AG04450 (cell line): ENCODE data around the gene IFT20. TPM values are rescaled to one million over a fixed set of nuclear protein-coding genes. Genes with fewer than 3 reads are reported as not detected.
"Not testable (repeated sequence)": the region's sequence is repeated elsewhere in the genome, so short reads cannot be mapped to it uniquely, and the experiment has no call there.

Source experiments
- CTCF ChIA-PET: fragments of 300-600, 350-600 bp; formaldehyde crosslinking; extraction: SDS; loops from one replicate; lab custom pipeline; 2022; ENCODE audit warnings: antibody characterized with exemption, inconsistent platforms; lab: Charles Lee
- POLR2A ChIA-PET: fragments of 350-600 bp; formaldehyde crosslinking; extraction: SDS; loops from one replicate; lab custom pipeline; 2021; ENCODE audit warnings: antibody characterized with exemption, inconsistent platforms; lab: Yijun Ruan, JAX
- DNase-seq: peaks from one replicate; pipeline ENCODE4 v3.0.0-alpha.2; 2011; ENCODE audit warnings: low read depth, low spot score
- H3K27ac ChIP-seq: one replicate; pipeline ENCODE4 v1.5.1; 2012; ENCODE audit warnings: low read depth, low read length, control low read depth
- H3K27me3 ChIP-seq: one replicate; pipeline ENCODE4 v1.6.0; 2012; ENCODE audit warnings: low read length; ENCODE audit not compliant: control insufficient read depth, insufficient read depth
- H3K4me3 ChIP-seq: 2 replicates; pipeline ENCODE4 v1.5.1; 2011; ENCODE audit warnings: mild to moderate bottlenecking, low read depth, low read length, control low read depth
- H3K9me3 ChIP-seq: 2 replicates; pipeline ENCODE4 v1.5.1; 2012; ENCODE audit warnings: low read length; ENCODE audit not compliant: control insufficient read depth, insufficient read depth
- polyA plus RNA-seq: library from polyadenylated mRNA; depleted of rRNA; stranded (reverse); fragments of >200 nt; gene quantifications from 2 replicates; pipeline ENCODE4 v1.2.3, GENCODE V29; 2011
- TF ChIP-seq, protein P1 (sequence below): IDR thresholded peaks from 2 replicates; pipeline ENCODE4 v1.5.1; 2011; ENCODE audit warnings: low read depth, low read length, control low read depth, inconsistent platforms

Gene IFT20
- polyA plus RNA-seq, 1 experiment, result 67.1 TPM

DNA sequence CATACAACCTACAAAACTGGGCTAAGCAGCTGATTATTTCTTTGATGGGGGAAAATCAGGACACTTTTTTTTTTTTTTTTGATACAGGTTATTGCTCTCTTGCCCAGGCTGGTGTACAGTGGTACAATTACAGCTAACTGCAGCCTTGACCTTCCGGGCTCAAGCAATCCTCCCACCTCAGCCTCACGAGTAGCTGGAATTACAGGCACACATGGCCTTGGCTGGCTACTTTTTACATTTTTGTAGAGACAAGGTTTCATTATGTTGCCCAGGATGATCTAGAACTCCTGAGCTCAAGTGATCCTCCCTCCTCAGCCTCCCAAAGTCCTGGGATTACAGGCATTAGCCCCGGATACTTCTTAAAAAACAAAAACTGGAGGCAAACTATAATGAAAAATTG lies 36.8 kb downstream of the IFT20 start:
- TF ChIP-seq, protein P1, sequence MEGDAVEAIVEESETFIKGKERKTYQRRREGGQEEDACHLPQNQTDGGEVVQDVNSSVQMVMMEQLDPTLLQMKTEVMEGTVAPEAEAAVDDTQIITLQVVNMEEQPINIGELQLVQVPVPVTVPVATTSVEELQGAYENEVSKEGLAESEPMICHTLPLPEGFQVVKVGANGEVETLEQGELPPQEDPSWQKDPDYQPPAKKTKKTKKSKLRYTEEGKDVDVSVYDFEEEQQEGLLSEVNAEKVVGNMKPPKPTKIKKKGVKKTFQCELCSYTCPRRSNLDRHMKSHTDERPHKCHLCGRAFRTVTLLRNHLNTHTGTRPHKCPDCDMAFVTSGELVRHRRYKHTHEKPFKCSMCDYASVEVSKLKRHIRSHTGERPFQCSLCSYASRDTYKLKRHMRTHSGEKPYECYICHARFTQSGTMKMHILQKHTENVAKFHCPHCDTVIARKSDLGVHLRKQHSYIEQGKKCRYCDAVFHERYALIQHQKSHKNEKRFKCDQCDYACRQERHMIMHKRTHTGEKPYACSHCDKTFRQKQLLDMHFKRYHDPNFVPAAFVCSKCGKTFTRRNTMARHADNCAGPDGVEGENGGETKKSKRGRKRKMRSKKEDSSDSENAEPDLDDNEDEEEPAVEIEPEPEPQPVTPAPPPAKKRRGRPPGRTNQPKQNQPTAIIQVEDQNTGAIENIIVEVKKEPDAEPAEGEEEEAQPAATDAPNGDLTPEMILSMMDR, result no peak
- H3K9me3 ChIP-seq, result no peaks in the 10 kb centered on the region
- ChIA-PET CTCF (interaction anchor here (1.7 kb wide), 1 partner anchor 46 kb away, joined by 7 read pairs; no protein-coding TSS in a partner anchor), POLR2A (no interaction called here)
- DNase-seq, result no peak
- H3K27ac ChIP-seq, result no peak overlapping the region
- H3K27me3 ChIP-seq, result peaks cover 13% of the 10 kb centered on the region
- no peak overlapping the region for H3K4me3 ChIP-seq

DNA sequence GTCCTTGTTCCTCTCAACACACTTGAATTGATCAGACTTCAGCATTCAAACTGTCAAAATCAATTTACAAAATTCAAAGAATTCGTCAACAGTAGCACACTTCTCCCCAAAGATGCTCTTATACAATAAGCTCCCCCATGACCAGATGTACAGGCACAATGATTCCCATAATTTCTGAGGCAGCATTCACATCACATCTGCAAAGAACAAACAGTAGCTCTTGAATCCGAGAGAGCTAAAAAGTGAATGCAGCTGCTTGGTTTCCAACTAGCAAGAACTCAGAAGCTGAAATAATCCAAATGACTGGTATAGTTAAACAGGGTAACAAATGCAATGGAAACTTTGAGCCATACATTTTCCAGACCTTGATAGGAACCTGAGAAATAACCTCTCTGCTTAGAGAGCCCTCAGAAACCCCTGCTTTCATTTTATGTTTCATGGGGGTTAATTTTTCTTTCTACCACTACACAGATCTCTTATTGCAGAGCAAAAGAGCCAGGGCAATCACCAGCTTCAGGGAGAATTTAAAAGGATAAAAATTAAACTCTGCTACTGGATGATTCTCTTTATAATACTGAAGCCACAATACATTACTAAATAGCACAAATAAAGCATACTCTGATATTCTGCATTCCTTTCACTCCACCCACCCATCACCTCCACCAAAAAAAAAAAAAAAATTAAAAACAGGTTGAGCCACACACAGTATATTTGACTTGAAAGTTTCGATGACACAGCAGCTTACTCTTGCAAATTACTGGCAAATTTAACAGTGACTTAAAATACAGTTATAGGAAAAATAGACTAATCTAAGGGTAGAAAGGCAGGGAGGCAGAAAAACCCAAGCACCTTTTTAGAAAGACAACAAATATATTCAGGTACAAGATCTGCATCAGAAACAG lies 39.3 kb downstream of the IFT20 start:
- Histone ChIP-seq H3K27ac (no peak overlapping the region), H3K4me3 (no peak overlapping the region), H3K27me3 (peaks cover 10% of the 10 kb centered on the region), H3K9me3 (no peaks in the 10 kb centered on the region)
- CTCF ChIA-PET, result interaction anchor here (0.7 kb wide), 1 partner anchor 25 kb away, joined by 3 read pairs; no protein-coding TSS in a partner anchor
- DNase-seq, result no peak
- POLR2A ChIA-PET, result no interaction called here
- TF ChIP-seq, protein P1, result no peak

DNA sequence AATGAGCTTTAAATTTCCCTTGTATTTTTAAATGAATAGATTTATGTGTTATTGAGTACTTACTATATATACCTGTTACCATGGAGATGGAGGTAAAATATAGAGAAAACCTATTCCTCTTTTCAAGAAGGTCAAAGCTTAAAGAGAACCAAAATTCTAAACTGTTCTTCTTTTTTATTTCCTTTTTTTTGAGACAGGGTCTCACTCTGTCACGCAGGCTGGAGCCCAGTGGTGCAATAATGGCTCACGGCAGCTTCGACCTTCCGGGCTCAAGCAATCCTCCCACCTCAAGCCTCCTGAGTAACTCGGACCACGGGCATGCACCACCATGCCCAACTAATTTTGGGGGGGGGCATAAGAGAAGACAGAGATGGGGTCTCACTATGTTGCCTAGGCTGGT lies 41.3 kb downstream of the IFT20 start:
- no peak for DNase-seq
- TF ChIP-seq, protein P1, result no peak
- POLR2A ChIA-PET, result no interaction called here
- Histone ChIP-seq H3K27ac (no peak overlapping the region), H3K9me3 (no peaks in the 10 kb centered on the region), H3K27me3 (peaks cover 7% of the 10 kb centered on the region), H3K4me3 (no peak overlapping the region)
- CTCF ChIA-PET, result interaction anchor here (1.0 kb wide), 1 partner anchor 43 kb away, joined by 3 read pairs; no protein-coding TSS in a partner anchor

DNA sequence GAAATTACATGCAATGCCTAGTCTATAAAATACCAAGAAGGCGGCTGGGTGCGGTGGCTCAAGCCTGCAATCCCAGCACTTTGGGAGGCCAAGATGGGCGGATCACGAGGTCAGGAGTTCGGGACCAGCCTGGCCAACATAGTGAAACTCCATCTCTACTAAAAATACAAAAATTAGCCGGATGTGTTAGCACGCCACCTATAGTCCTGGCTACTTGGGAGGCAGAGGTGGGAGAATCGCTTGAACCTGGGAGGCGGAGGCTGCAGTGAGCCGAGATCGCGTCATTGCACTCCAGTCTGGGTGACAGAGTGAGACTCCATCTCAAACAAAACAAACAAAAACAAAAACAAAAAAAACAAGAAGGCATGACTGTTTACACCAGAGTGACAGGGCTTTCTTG lies 42.4 kb downstream of the IFT20 start:
- CTCF ChIA-PET, result interaction anchor here (1.0 kb wide), 1 partner anchor 41 kb away, joined by 3 read pairs; no protein-coding TSS in a partner anchor
- H3K27me3 ChIP-seq, DNase-seq, H3K27ac ChIP-seq, H3K4me3 ChIP-seq, POLR2A ChIA-PET, H3K9me3 ChIP-seq: not testable (repeated sequence)

DNA sequence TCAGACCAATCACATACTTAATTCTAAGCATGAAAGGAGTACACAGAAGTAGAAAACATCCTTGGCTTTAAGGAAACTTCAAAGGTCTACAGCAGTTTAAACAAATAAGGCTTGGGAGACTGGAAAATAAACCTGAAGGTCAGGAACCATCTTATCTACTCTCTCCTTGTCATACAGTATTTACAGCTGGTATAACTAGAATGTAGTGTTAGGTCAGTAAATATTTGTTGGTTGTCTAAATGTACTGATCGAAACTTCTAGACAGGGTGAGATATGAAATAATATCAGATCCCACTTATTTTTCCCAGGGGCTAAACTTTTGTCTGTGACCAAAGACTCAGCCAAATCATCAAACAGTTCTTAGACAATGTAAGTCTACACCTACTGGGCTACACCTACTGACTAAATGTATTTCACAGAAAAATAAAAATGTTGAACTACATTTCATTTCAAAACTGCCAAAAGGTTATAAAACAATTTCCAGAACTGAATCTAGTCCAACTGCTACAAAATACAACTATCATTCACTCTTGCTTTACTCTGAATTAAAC lies 43.4 kb downstream of the IFT20 start:
- TF ChIP-seq, protein P1, result no peak
- no peaks in the 10 kb centered on the region for H3K9me3 ChIP-seq
- CTCF ChIA-PET, result no interaction called here

More for the DNA sequence above, 43.4 kb downstream of the IFT20 start:
- POLR2A ChIA-PET, result no interaction called here
- Histone ChIP-seq H3K27me3 (peaks cover 7% of the 10 kb centered on the region), H3K4me3 (no peak overlapping the region), H3K27ac (no peak overlapping the region)
- DNase-seq, result no peak
